Activated CD4-positive, alpha-beta T cell treated with anti-CD3 and anti-CD28 coated beads, Interleukin-2, amount 10 ng/mL, durations not matched to agents 24 days and 14 days (primary cell): ENCODE measurements around the gene SLC38A7. TPM values are rescaled to one million over a fixed set of nuclear protein-coding genes. Genes with fewer than 3 reads are reported as not detected.

Experiments
- DNase-seq: peaks from one replicate; pipeline ENCODE4 v3.0.0; 2022
- H3K27ac Mint-ChIP-seq: one replicate; pipeline ENCODE4 v1.8.0; 2022; ENCODE audit warnings: mild to moderate bottlenecking, mixed read lengths
- H3K27me3 Mint-ChIP-seq: one replicate; pipeline ENCODE4 v1.8.0; 2022; ENCODE audit warnings: mixed read lengths
- H3K36me3 Mint-ChIP-seq: one replicate; pipeline ENCODE4 v1.8.0; 2022; ENCODE audit warnings: low read depth, mild to moderate bottlenecking, mixed read lengths
- H3K4me1 Mint-ChIP-seq: one replicate; pipeline ENCODE4 v1.8.0; 2021; ENCODE audit warnings: mixed read lengths
- H3K4me3 Mint-ChIP-seq: one replicate; pipeline ENCODE4 v1.8.0; 2022; ENCODE audit warnings: mild to moderate bottlenecking, moderate library complexity, mixed read lengths
- H3K9me3 Mint-ChIP-seq: one replicate; pipeline ENCODE4 v1.8.0; 2021; ENCODE audit warnings: mixed read lengths
- intact Hi-C: fragments of 100-400 bp; cut with micrococcal nuclease; formaldehyde crosslinking; loops from one replicate; pipeline ENCODE4 v1.15.1; 2023
- total RNA-seq: library from RNA; stranded (reverse); gene quantifications from 2 replicates; pipeline ENCODE4 v1.2.3, GENCODE V29; 2022

The SLC38A7 gene, protein sequence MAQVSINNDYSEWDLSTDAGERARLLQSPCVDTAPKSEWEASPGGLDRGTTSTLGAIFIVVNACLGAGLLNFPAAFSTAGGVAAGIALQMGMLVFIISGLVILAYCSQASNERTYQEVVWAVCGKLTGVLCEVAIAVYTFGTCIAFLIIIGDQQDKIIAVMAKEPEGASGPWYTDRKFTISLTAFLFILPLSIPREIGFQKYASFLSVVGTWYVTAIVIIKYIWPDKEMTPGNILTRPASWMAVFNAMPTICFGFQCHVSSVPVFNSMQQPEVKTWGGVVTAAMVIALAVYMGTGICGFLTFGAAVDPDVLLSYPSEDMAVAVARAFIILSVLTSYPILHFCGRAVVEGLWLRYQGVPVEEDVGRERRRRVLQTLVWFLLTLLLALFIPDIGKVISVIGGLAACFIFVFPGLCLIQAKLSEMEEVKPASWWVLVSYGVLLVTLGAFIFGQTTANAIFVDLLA
- total RNA-seq, result 7.8 and 10.8 TPM in 2 replicates

DNA sequence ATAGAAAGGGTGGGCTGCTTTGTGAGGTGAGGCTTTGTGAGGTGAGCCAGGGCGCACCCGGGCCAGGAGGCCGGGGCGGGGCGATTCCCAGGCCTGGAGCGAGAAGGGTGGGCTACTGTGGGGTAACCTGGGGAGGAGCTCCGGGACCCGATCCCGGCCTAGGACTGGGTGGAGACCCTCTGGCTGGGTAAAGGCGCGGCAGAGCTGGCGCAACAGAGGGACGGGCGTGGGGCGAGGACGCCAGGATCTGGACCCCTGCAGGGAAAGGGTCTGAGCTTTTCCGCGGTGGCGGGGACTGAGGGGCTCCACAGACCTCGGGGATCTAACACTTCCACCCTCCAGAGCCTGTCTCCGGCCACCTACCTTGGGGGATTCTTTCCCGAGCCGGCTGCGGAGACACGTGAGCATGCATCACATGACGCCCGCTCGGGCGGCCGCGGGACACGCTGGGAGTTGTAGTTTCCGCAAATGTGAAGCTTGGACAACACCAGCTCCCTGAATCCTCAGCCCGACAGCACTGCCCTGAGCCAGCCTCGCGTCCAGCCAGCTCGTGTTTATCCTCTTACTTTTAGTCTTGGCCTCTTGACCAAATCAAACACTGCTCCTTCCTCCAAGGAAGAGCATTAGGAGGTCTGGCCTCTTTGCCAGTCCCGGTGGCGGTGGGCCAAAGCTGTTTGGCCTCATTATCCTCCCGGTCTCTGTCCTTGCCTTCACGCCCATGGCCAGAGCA, at the start of gene SLC38A7:
SLC38A7 (minus strand) TSS at position 417 of the 730 bp plus-strand sequence. CDS start 4,644 bp downstream, outside the sequence.
- Mint-ChIP-seq H3K4me1 (peaks cover 13% of the 10 kb centered on the region), H3K9me3 (no peaks in the 10 kb centered on the region), H3K27ac (peak within 1 kb of the TSS; percentile 83), H3K36me3 (no peaks in the 10 kb centered on the region), H3K27me3 (peaks cover 2% of the 10 kb centered on the region), H3K4me3 (peak within 1 kb of the TSS; percentile 92)
- intact Hi-C loops, result loop anchor here (1.0 to 5.0 kb wide), 3 partner anchors 50 to 73 kb away; partner anchors contain the start of gene GOT2
- peak; percentile 93 for DNase-seq

DNA sequence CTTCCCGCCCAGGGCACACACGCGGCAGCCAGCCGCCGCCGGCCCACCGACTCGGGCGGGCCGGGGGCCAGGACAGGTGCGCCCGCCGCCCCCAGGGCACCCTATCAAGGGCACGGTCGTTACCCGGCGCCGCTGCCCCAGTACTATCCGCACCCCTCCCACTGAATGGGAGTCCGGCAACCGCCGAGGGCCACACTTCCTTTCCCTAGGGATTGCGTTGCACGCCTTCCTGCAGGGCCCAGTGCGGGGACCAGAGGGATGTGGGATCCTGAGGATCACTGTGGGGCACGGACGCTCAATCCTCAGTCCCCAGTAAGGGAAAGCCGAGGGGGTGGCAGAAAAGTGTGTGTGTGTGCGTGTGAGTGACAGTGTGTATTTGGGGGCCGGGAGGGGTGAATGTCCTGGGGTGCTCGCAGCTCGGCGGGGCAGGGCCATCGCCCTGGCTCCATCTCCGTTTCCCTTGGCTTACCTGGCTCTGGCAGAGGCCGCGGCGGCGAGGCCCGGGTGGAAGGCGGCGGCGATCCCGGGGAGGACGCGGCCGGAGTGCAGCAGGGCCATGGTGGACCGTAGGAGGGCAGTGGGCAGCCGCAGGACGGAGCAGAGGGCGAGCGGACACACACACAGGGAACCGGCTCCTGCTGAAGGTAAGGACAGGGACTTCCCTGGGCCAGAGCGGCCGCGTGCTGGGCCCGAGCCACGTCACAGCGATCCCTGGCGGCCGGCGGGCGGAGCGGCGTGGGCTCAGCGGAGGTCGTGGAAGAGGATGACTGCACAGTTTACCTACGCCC, 49.3 kb upstream of the SLC38A7 start, which contains the start of gene GOT2:
GOT2 (minus strand) TSS at position 646 of the 788 bp plus-strand sequence; CDS start at position 558, 88 bp downstream.
- DNase-seq, result peak; percentile 95
- Mint-ChIP-seq H3K4me3 (peak within 1 kb of the TSS; percentile 93), H3K27ac (peak within 1 kb of the TSS; percentile 98), H3K4me1 (peaks cover 17% of the 10 kb centered on the region), H3K9me3 (no peaks in the 10 kb centered on the region), H3K36me3 (peaks cover 10% of the 10 kb centered on the region), H3K27me3 (peaks cover 2% of the 10 kb centered on the region)
- intact Hi-C loops, result loop anchor here (1.0 to 10.0 kb wide), 7 partner anchors 22 to 1429 kb away; partner anchors contain the start of genes CFAP20 and SLC38A7

DNA sequence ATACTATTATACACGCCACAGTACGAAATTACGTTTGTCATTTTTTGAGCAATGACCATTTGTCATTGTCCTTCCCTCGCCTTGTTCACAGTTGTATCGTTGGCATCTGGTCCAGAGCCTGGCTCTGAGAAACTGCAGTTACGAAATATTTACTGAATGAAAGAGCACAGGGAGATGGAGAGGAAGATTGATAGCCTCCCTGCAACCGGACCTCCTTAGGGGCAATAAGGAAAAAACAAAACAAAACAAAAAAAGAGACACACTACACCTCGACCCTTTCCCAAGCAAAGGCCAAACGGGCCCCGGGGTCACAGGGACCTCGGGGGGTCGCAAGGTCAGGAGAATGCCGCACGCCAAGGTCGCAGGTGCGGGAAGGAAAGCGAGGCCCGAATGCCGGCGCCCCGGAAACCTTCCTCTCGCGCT, 48.7 kb upstream of the SLC38A7 start:
- Mint-ChIP-seq H3K9me3 (no peaks in the 10 kb centered on the region), H3K27ac (peak overlapping the region; percentile 92), H3K4me1 (peaks cover 19% of the 10 kb centered on the region), H3K36me3 (peaks cover 10% of the 10 kb centered on the region), H3K27me3 (peaks cover 2% of the 10 kb centered on the region), H3K4me3 (peak overlapping the region; percentile 93)
- intact Hi-C loops, result loop anchor here (1.0 to 10.0 kb wide), 4 partner anchors 234 to 1428 kb away; partner anchors contain the start of gene CFAP20
- no peak for DNase-seq

DNA sequence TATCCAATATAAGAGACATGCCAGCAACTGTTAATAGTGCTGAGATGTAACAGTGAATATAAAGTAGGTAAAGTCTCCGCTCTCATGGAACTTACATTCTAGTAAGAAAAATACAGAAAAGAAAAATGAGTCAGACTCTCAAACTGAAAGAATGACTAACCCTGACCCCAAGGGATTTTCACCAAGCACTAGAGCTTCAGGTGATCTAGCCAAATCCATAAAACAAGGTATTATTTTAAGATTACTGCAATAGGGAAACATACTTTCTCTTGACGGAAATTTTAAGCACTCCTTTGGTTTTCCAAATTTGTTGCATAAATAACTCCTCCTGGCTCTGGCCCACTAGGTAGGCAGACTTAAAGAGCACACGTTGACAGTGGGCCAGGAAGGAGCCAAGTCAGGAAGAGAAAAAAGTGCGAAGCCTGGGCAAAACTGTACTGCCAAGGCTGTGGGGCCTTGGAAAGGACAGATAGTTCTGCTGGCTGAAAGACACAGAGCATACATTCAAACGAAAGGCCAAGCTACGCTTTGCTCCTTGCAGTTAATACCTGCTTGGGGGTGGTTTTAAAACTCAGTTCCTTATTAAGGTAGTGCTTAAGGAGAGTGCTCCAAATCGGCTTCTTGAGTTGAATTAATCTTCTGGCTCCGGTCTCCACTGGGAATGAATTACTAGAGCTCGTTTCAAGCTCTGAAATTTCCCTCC, 48.1 kb upstream of the SLC38A7 start:
- H3K27ac Mint-ChIP-seq, result peak overlapping the region; percentile 92
- no peaks in the 10 kb centered on the region for H3K27me3 Mint-ChIP-seq
- intact Hi-C loops, result loop anchor here (1.0 to 10.0 kb wide), 5 partner anchors 233 to 1428 kb away; partner anchors contain the start of genes CFAP20 and GINS3
- peaks cover 19% of the 10 kb centered on the region for H3K4me1 Mint-ChIP-seq
- H3K9me3 Mint-ChIP-seq, result no peaks in the 10 kb centered on the region
- H3K4me3 Mint-ChIP-seq, result peak overlapping the region; percentile 93
- peak; percentile 58 for DNase-seq
- H3K36me3 Mint-ChIP-seq, result peaks cover 11% of the 10 kb centered on the region

DNA sequence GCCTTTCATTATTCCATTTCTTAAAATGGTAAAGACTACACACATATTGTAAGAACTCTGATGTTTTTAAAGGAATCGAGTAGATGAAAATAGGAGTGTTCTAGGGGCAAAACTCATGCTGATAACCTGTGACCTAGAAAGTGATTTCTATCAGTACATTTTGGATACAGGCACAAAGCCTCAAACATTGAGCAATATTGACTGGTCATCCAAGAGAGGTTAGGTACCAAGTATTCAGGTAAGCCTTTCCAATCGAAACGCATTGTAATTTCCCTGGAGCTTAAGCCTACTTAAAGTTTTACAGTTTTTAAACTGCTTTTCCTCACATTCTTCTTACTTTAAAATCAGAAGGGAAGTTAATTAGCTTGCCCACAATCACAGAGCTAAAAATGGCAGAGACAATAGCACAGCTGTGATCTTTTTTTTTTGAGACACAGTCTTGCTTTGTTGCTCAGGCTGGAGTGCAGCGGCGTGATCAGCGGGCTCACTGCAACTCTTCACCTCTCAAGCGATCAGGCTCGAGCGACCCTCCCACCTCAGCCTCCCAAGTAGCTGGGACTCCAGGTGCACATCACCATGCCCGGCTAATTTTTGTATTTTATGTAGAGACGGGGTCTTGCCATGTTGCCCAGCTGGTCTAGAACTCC, 46.3 kb upstream of the SLC38A7 start:
- intact Hi-C loops, result loop anchor here (10.0 kb wide), 2 partner anchors 606 to 1426 kb away; partner anchors contain the start of gene CFAP20
- Mint-ChIP-seq H3K36me3 (peaks cover 11% of the 10 kb centered on the region), H3K27ac (no peak overlapping the region), H3K4me3 (no peak overlapping the region), H3K27me3 (no peaks in the 10 kb centered on the region), H3K9me3 (no peaks in the 10 kb centered on the region), H3K4me1 (peaks cover 20% of the 10 kb centered on the region)
- DNase-seq, result no peak

DNA sequence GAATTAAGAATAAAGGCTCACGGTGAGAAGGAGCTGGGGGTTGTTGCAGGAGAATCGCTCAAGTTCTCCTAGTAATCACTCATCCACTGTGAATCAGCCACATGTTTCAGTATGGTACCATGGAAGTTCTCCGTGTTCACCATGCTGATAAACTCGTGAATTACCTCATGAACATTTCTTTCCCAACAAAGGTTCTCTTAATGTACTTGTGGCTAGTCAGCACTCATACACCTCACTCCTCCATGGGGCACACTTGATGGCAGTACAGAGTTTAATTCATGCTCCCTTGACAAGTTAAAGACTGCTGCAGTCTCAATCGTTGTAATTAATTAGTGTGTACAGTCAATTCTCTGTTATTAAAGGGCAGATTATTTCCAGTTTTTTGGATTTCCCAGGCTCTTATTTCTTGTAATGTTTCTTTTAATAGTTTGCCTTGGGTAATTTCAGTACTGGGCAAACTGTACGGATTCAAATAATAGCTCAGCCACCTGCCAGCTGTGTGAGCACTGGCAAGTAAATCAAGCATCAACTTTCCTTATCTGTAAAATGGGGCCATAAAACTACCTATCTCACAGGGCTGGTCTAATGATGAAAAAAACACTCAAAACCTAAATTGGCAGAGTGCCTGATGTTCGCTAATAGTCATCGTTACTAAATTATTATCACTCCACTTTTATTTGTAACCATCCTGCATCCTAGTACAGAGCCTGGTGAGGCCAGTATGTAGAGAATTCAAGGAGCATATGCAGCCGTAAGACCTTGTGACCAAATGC, 43.4 kb upstream of the SLC38A7 start:
- no peaks in the 10 kb centered on the region for H3K9me3 Mint-ChIP-seq
- H3K27ac Mint-ChIP-seq, result no peak overlapping the region
- peaks cover 15% of the 10 kb centered on the region for H3K4me1 Mint-ChIP-seq
- H3K36me3 Mint-ChIP-seq, result peaks cover 17% of the 10 kb centered on the region
- intact Hi-C loops, result no loop called here
- H3K27me3 Mint-ChIP-seq, result no peaks in the 10 kb centered on the region
- no peak overlapping the region for H3K4me3 Mint-ChIP-seq
- DNase-seq, result no peak

DNA sequence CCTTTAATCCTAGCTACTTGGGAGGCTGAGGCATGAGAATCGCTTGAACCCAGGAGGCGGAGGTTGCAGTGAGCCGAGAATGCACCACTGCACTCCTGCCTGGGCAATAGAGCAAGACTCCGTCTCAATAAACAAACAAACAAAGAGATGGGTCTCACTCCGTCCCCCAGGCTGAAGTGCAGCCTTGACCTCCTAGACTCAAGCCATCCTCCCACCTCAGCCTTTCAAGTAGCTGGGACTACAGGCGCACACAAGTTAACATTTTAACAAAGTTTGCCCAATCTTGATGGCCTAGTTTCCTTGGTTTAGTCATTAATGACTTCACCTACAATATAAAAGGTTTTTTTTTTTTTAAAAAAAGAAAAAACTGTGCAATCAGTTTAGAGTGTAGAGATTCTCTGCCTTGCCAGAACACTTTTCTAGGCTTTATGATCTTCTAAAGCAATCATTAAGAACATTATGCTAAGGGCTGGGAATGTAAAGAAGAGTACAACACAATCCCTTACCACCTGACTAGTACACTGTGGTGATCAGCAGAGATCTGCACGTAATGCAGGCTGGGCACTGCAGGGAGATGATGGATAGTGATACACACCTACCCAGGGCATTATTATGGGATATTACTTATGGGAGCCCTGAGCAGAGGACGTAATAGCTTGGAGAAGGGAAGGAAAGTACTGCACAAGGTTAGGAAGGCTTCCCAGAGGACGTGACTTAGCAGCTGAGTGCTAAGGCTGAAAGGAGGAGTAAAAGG, 42.6 kb upstream of the SLC38A7 start:
- intact Hi-C loops, result no loop called here
- no peak overlapping the region for H3K4me3 Mint-ChIP-seq
- no peaks in the 10 kb centered on the region for H3K27me3 Mint-ChIP-seq
- no peak overlapping the region for H3K27ac Mint-ChIP-seq
- no peaks in the 10 kb centered on the region for H3K9me3 Mint-ChIP-seq
- peaks cover 17% of the 10 kb centered on the region for H3K36me3 Mint-ChIP-seq
- peaks cover 9% of the 10 kb centered on the region for H3K4me1 Mint-ChIP-seq
- no peak for DNase-seq

DNA sequence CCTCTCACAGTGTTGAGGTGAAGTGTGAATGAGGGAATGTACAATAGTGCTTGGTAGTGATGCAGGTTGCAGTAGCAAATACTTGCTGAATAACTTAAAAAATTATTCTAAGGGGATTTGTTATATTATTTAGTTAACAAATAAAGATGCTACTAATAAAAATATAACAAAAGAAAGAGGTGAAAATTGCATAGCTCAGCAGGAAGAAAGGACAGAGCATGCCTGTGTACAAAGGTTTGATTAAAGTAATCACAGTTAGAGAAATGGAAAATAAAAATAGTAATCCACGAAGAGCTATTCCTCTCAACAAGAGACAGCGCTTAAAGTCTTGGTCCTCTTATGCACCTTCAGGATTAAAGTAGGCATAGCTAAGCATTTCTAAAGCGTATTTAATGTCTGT, 38.5 kb upstream of the SLC38A7 start:
- Mint-ChIP-seq H3K9me3 (no peaks in the 10 kb centered on the region), H3K27ac (no peak overlapping the region), H3K4me3 (no peak overlapping the region), H3K4me1 (peaks cover 2% of the 10 kb centered on the region), H3K27me3 (no peaks in the 10 kb centered on the region), H3K36me3 (peaks cover 32% of the 10 kb centered on the region)
- intact Hi-C loops, result no loop called here
- no peak for DNase-seq

DNA sequence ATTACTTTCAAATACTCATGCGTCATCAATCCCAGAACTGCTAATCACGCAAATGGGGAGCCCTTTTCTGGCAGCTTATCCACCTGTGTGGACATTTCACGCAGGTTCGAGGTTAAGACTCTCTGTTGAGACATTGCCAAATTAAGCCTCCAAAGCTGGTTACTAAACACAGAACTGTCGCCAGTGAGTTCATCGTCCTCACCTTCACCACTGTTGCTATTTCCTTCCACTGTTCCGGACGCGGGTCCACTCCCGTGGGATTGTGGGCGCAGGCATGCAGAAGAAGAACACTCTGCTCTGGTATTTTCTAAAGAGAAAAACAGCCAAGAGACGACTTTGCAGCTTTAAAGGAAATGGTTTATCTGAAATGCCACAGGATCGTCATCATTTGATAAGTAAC, 33.4 kb upstream of the SLC38A7 start:
- Mint-ChIP-seq H3K4me3 (no peak overlapping the region), H3K27ac (no peak overlapping the region), H3K9me3 (no peaks in the 10 kb centered on the region), H3K4me1 (no peaks in the 10 kb centered on the region), H3K36me3 (peaks cover 55% of the 10 kb centered on the region), H3K27me3 (no peaks in the 10 kb centered on the region)
- no peak for DNase-seq
- intact Hi-C loops, result no loop called here

DNA sequence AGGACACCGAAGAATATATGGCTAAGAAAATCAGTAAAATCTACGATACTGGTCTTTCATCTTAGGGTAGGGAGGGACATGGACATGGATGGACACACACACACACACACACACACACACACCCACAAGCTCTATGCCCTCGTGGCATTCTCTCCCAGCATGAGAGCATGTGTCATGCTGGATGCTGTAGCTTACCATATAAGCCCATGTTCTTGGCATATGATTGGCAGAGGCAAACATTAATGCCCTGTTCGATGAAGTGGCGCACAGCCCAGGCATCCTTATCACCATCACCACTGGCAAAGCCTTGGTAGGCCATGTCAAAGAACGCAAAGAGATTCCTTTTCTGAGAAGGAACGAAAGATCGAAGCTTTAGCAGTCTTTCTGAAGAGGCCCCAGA, 31.9 kb upstream of the SLC38A7 start:
- Mint-ChIP-seq H3K36me3 (peaks cover 59% of the 10 kb centered on the region), H3K27ac (no peak overlapping the region), H3K4me1 (no peaks in the 10 kb centered on the region), H3K9me3 (no peaks in the 10 kb centered on the region), H3K4me3 (no peak overlapping the region), H3K27me3 (no peaks in the 10 kb centered on the region)
- no peak for DNase-seq
- intact Hi-C loops, result no loop called here

DNA sequence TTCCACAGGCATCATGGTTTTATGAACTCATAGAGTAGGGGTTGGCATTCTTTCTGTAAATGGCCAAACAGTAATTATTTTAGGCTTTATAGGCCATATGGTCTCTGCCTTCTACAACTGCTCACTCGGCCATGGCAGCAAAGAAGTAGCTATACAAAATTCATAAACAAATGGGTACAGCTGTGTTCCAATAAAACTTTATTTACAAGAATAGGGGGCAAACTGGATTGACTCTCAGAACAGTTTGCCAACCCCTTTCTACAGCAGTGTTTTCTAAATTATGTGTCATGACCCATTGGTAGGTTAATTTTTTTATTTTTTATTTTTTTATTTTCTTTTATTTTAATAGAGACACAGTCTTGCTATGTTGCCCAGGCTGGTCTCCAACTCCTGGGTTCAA, 29.2 kb upstream of the SLC38A7 start:
- Mint-ChIP-seq H3K27ac (no peak overlapping the region), H3K27me3 (no peaks in the 10 kb centered on the region), H3K4me3 (no peak overlapping the region), H3K4me1 (no peaks in the 10 kb centered on the region), H3K36me3 (peaks cover 55% of the 10 kb centered on the region), H3K9me3 (no peaks in the 10 kb centered on the region)
- intact Hi-C loops, result no loop called here
- no peak for DNase-seq
